ENCODE results near the gene LNX1.

DNA sequence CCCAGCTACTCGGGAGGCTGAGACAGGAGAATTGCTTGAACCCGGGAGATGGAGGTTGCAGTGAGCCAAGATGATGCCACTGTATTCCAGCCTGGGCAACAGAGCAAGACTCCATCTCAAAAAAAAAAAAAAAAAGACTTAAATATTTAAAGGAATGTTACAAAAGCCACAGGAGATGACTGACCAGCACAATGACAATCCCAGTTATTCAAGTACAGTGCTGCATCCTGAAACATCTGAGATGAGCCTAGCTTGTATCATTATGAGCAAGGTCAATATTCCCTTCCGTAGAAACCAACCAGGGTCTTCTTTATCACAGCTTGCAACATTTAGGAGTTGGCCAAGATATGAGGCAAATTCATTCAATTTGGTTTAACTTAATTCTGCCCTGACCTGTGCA is 38.6 kb downstream of the LNX1 start:
- TF ChIP-seq, protein P1, sequence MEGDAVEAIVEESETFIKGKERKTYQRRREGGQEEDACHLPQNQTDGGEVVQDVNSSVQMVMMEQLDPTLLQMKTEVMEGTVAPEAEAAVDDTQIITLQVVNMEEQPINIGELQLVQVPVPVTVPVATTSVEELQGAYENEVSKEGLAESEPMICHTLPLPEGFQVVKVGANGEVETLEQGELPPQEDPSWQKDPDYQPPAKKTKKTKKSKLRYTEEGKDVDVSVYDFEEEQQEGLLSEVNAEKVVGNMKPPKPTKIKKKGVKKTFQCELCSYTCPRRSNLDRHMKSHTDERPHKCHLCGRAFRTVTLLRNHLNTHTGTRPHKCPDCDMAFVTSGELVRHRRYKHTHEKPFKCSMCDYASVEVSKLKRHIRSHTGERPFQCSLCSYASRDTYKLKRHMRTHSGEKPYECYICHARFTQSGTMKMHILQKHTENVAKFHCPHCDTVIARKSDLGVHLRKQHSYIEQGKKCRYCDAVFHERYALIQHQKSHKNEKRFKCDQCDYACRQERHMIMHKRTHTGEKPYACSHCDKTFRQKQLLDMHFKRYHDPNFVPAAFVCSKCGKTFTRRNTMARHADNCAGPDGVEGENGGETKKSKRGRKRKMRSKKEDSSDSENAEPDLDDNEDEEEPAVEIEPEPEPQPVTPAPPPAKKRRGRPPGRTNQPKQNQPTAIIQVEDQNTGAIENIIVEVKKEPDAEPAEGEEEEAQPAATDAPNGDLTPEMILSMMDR (optimal IDR thresholded peaks at IDR 0.05 in 1 of 3, IDR thresholded peaks at IDR 0.05 in 1 of 3, conservative IDR thresholded peaks at IDR 0.05 in 1 of 3; ENCODE audit: extremely low read depth in 1 of 3, insufficient read depth in 2 of 3, low read length in 3 of 3) = no peak
- TF ChIP-seq EZH2 (IDR thresholded peaks at IDR 0.05; ENCODE audit: low read length) = no peak
